Measurements from ENCODE around the gene HOXD12.

- peak; percentile 55 for TF ChIP-seq EZH2 (IDR thresholded peaks at IDR 0.05; ENCODE audit: low read length)
- no peak for TF ChIP-seq CTCF (optimal IDR thresholded peaks at IDR 0.05 in 1 of 3, IDR thresholded peaks at IDR 0.05 in 1 of 3, conservative IDR thresholded peaks at IDR 0.05 in 1 of 3; ENCODE audit: extremely low read depth in 1 of 3, insufficient read depth in 2 of 3, low read length in 3 of 3)
These were observed 17.1 kb upstream of the HOXD12 start for GRCh38 chr2:176082525-176082823.

Measured in keratinocyte (primary cell).